HG03064 (cell line): ENCODE measurements around the gene ZNF581.

Source experiments
- ATAC-seq: cut with Tn5 transposase; IDR thresholded peaks from one replicate; pipeline ENCODE4 v1.9.1; 2021; ENCODE audit warnings: low read depth; ENCODE audit not compliant: unreplicated experiment

ZNF581 gene

DNA sequence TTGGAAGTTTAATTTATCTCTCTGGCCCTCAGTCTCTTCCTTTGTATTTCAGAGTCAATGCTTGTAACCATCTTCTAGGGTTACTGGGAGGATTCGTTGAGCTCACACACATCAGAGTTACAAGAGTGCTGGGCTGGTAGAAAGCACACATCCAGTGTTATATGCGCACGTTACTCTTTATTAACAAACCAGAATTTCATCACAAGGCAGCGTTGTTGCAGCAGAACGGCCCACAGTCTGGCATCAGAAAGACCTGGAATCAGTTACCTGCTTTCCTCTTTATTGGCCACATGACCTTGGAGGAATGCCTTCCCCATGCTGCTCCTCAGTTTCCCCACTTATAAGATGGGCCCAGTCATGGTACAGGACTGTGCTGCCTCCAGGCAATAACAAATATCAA, 34.1 kb upstream of the ZNF581 start:
- ATAC-seq = no peak

- ATAC-seq = no peak
Observed at GRCh38 chr19:55611300-55611982, 32.0 kb upstream of the ZNF581 start.

DNA sequence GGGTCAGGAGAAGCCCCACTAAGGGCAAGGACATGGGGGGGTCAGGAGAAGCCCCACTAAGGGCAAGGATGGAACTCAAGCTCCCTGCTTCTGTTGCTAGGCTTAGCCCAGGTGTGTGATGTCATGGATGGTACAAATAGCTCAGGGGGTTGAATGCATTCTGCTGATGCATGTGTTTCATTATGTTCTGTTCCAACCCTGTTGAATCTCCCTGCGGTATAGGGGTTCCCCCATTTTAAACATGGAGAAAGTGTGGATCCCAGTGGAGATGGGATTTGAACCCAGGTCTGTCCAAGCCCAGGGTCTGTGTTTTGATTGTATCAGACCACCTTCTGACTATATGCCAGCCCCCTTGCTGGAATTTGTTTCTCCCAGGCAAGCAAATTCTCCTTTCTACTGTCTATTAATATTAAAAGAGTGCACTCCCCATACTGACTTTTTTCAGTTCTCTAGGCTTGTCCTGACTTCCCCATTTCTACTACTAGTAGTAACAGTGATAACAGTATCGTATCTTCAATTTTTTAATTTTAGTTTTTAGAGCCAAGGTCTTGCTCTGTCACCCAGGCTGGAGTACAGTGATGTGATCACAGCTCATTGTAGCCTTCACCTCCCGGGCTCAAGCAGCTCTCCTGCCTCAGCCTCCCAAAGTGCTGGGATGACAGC, 31.3 kb upstream of the ZNF581 start:
- no peak for ATAC-seq

DNA sequence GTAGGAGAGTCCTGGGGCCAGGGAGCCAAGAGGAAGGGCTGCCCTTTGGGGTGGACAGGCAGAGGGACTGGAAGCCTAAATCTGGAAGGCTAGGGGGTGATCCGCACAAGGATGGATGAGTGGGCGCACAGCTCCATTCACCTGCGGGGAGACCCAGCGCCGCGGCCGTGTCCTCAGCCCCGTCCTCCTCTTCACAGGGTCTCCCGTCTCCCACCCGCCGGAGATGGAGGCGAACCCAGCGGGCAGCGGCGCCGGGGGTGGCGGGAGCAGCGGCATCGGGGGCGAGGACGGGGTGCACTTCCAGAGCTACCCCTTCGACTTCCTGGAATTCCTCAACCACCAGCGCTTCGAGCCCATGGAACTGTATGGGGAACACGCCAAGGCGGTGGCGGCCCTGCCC, 30.1 kb upstream of the ZNF581 start:
- ATAC-seq = no peak

DNA sequence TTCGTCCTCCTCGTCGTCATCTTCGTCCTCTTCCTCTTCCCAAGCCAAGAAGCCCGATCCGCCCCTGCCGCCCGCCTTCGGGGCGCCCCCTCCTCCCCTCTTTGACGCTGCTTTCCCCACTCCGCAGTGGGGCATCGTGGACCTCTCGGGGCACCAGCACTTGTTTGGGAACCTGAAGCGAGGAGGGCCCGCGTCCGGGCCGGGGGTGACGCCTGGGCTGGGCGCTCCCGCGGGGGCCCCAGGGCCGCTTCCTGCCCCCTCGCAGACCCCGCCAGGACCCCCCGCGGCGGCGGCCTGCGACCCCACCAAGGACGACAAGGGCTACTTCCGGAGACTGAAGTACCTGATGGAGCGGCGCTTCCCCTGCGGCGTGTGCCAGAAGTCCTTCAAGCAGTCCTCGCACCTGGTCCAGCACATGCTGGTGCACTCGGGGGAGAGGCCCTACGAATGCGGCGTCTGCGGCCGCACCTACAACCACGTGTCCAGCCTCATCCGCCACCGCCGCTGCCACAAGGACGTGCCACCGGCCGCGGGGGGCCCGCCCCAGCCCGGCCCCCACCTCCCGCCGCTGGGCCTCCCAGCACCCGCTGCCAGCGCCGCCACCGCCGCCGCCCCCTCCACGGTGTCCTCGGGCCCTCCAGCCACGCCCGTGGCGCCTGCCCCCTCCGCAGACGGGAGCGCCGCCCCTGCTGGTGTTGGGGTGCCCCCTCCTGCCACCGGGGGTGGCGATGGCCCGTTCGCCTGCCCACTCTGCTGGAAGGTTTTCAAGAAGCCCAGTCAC, 29.3 kb upstream of the ZNF581 start:
- no peak for ATAC-seq

- ATAC-seq = no peak
Observed at GRCh38 chr19:55614711-55615542, 28.5 kb upstream of the ZNF581 start.

GRCh38 chr19:55615543-55616394, 27.7 kb upstream of the ZNF581 start:
- no peak for ATAC-seq

DNA sequence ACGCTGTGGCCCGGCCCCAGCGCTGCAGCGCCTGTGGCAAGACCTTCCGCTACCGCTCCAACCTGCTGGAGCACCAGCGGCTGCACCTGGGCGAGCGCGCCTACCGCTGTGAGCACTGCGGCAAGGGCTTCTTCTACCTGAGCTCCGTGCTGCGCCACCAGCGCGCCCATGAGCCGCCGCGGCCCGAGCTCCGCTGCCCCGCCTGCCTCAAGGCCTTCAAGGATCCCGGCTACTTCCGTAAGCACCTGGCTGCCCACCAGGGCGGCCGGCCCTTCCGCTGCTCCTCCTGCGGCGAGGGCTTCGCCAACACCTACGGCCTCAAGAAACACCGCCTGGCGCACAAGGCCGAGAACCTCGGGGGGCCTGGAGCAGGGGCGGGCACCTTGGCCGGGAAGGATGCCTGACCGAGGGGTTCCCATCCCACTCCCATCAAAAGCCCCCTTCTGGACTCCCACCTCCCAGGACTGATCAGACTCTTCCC, 27.0 kb upstream of the ZNF581 start:
- ATAC-seq = no peak

GRCh38 chr19:55617426-55617825, 26.0 kb upstream of the ZNF581 start:
- ATAC-seq = no peak

DNA sequence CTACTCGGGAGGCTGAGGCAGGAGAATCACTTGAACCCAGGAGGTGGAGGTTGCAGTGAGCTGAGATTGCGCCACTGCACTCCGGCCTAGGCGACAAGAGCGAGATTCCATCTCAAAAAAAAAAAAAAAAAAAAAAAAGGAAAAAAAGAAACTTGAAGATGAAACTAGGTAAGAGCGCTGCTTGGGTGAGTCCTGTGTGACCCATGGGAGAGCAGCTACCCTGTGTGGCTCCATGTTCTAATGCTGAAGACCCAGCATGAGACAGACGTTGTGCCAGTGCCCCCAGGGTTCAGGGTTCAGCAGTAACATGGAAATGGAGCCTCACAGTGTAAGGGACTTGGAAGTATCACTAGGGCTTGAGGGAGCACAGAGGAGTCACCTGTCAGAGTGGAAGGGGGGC, 25.0 kb upstream of the ZNF581 start:
- ATAC-seq = no peak

- no peak for ATAC-seq
Observed at GRCh38 chr19:55619286-55619685, 24.2 kb upstream of the ZNF581 start.

DNA sequence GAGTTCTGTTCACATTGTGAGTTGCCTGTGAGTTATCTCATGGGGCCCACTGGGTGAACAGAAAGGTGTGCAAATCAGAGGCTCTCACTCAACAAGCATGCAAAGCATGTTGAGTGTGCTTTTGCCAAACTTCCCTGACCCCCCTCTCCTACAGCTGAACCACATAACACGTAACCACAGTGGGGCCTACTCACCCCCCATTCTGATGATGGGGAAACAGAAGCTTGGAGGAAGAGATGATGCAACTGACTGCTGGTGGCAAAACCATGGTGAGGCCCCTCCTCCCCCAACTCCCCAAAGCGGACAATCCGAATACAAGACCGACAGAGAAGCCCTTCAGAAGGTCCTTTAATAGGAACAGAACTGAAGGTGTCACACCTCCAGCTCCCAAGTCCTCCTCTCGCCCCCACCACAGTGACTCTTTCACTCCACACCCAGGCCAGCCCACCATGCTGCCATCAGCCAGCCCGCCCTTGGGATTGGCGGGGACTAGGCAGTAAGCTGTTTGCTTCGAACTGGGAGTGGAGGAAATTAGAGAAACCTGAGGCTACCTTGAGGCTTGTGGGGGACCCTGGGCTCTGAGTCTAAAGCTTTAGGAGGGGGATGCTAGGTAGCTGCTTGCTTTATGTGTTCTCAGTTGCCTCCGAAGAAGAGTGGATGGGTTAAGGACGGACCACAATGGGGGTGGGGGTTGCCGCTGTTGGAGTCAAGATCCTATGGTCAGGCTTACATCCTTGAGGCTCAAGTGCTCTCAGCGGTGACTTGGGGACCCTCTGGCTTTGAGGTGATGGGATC, 22.8 kb upstream of the ZNF581 start:
- ATAC-seq = no peak

DNA sequence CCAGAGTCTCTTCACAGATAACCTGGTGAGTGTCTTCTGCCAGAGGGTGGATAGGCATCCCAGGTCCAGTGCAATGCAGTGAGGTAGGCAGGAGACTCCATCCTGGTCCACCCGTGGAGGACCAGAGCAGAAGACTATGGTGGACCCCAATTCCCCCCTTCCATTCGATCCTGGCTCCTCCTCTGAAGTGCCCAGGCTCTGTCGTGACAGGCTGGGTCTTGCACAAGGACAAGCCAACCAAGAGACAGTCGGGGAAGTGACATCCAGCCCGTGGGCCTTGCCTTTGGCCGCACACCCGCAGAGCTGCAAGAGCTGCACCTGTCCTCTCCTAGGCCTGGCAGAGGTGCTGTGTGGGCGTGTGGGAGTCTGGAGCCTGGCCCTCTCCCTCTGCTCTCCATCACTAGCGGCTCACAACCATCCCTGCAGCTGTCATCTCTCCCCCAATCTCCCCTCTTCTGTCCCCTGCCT, 22.2 kb upstream of the ZNF581 start:
- ATAC-seq = no peak

DNA sequence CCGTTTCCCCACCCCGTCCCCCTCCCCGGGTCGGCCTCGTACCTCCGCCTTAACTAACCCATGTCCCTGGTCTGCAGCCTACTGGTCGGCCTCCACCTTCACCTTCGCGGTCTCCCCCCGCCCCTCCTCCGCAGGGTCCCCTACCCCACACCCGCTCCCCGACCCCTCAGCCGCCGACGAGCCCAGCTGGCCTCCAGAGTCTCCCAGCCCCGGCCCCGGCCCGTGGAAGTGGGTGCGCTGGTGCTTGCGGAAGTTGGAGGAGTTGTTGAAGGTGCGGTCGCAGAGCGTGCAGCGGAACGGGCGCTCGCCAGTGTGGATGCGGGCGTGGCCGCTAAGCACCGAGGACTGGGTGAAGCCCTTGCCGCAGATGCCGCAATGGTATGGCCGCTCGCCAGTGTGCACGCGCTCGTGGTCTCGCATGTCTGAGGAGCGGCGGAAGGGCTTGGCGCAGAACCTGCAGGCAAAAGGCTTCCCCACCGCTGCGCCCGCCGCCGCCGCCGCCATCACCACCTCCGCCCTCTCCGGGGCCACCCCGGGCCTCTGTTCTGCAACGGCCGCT, 21.7 kb upstream of the ZNF581 start:
- no peak for ATAC-seq

DNA sequence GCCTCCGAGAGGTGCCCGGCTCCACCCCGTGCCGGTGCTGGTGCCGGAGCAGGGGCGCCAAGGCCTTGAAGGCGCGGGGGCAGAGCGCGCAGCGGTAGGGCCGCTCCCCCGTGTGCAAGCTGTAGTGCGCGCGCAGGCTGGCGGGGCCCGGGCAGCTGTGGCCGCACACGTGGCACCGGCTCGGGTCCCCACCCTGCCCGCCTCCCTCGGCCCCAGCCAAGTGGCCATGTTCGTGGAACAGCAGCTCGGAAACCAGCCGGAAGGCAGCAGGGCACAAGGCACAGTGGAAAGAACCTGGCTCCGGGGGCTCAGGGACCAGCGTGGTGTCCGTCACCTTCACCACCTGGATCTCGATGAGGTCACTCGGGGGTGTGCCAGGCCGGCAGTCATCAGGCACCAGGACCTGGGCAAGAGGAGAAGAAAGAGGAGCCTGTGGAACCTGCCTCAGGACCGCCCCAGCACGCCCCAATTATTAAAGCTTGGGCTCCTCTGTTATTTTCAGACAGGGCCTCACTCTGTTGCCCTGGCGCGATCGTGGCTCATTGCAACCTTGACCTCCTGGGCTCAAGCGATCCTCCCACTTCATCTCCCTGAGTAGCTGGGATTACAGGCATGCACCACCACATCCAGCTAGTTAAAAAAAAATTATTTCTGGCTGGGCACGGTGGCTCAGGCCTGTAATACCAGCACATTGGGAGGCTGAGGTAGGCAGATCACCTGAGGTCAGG, 21.0 kb upstream of the ZNF581 start:
- ATAC-seq = no peak

GRCh38 chr19:55623130-55623529, 20.3 kb upstream of the ZNF581 start:
- no peak for ATAC-seq

- no peak for ATAC-seq
Observed at GRCh38 chr19:55623561-55623960, 19.9 kb upstream of the ZNF581 start.
